Neural cell (in vitro differentiated cells): ENCODE measurements around the gene DUS3L. TPM values are rescaled to one million over a fixed set of nuclear protein-coding genes. Genes with fewer than 3 reads are reported as not detected.

ENCODE experiments used
- H2AFZ ChIP-seq: fragments of 200-600, 300-800 bp; sonication (generic), shearing (Covaris generic); 2 replicates; pipeline ENCODE4 v1.6.0; 2014; ENCODE audit warnings: low read depth, mild to moderate bottlenecking, antibody characterized with exemption, low read length, moderate library complexity
- H3F3A ChIP-seq: fragments of 200-600 bp; shearing (Covaris generic); 2 replicates; pipeline ENCODE4 v1.6.1; 2016; ENCODE audit warnings: mild to moderate bottlenecking, moderate library complexity, mixed read lengths, antibody characterized with exemption, low read length; ENCODE audit not compliant: insufficient read depth, poor library complexity, severe bottlenecking
- H3K27ac ChIP-seq: fragments of 200-600, 300-800 bp; sonication (generic), shearing (Covaris generic); 2 replicates; pipeline ENCODE4 v1.5.1; 2014; ENCODE audit warnings: mild to moderate bottlenecking, low read length, moderate library complexity
- H3K27me3 ChIP-seq: fragments of 300-800, 200-600 bp; sonication (generic), shearing (Covaris generic); 2 replicates; pipeline ENCODE4 v1.6.0; 2014; ENCODE audit warnings: mild to moderate bottlenecking, low read depth, low read length, moderate library complexity; ENCODE audit not compliant: insufficient read depth
- H3K36me3 ChIP-seq: fragments of 300-800, 200-600 bp; sonication (generic), shearing (Covaris generic); 2 replicates; pipeline ENCODE4 v1.5.1; 2014; ENCODE audit warnings: mild to moderate bottlenecking, antibody characterized with exemption, low read length, moderate library complexity; ENCODE audit not compliant: insufficient read depth
- H3K4me2 ChIP-seq: fragments of 300-800, 200-600 bp; sonication (generic), shearing (Covaris generic); 2 replicates; pipeline ENCODE4 v1.6.0; 2014; ENCODE audit warnings: mild to moderate bottlenecking, low read length
- H3K4me3 ChIP-seq: fragments of 300-800, 200-600 bp; sonication (generic), shearing (Covaris generic); 2 replicates; pipeline ENCODE4 v1.5.1; 2014; ENCODE audit warnings: mild to moderate bottlenecking, low read length, moderate library complexity
- H3K79me2 ChIP-seq: fragments of 200-600 bp; shearing (Covaris generic); replicated peaks from 2 replicates; pipeline ENCODE4 v1.6.0; 2014; ENCODE audit warnings: mild to moderate bottlenecking, low read length, moderate library complexity; ENCODE audit not compliant: insufficient read depth
- H3K9ac ChIP-seq: fragments of 300-800, 200-600 bp; sonication (generic), shearing (Covaris generic); 2 replicates; pipeline ENCODE4 v1.6.1; 2016; ENCODE audit warnings: mild to moderate bottlenecking, low read length, mixed read lengths
- H3K9me2 ChIP-seq: fragments of 200-600 bp; shearing (Covaris generic); 2 replicates; pipeline ENCODE4 v1.6.1; 2016; ENCODE audit warnings: mild to moderate bottlenecking, low read length, mixed read lengths; ENCODE audit not compliant: insufficient read depth
- H3K9me3 ChIP-seq: fragments of 200-600, 300-800 bp; sonication (generic), shearing (Covaris generic); 2 replicates; pipeline ENCODE4 v1.6.1; 2016; ENCODE audit warnings: mild to moderate bottlenecking, mixed run types, low read length, moderate library complexity, mixed read lengths
- H4K20me1 ChIP-seq: fragments of 200-600 bp; shearing (Covaris generic); 2 replicates; pipeline ENCODE4 v1.6.1; 2016; ENCODE audit warnings: mild to moderate bottlenecking, mixed run types; ENCODE audit not compliant: insufficient read depth
- CTCF ChIP-seq: fragments of 450-650 bp; IDR thresholded peaks from 2 replicates; pipeline ENCODE4 v1.5.1; 2014; ENCODE audit warnings: antibody characterized with exemption, mild to moderate bottlenecking, moderate library complexity; ENCODE audit not compliant: poor library complexity, severe bottlenecking
- EP300 ChIP-seq: fragments of 450-650 bp; conservative IDR thresholded peaks from 2 replicates; pipeline ENCODE4 v1.6.1; 2014; ENCODE audit warnings: antibody characterized with exemption, mild to moderate bottlenecking, moderate library complexity; ENCODE audit not compliant: poor library complexity, severe bottlenecking
- EZH2 ChIP-seq: fragments of 200-600, 300-800 bp; shearing (Covaris generic), sonication (generic); IDR thresholded peaks from 2 replicates; pipeline ENCODE4 v1.6.1; 2014; ENCODE audit warnings: antibody characterized with exemption, low read length, borderline replicate concordance, mild to moderate bottlenecking; ENCODE audit not compliant: insufficient read depth, poor library complexity, severe bottlenecking
- MXI1 ChIP-seq: fragments of 450-650 bp; conservative IDR thresholded peaks from 2 replicates; pipeline ENCODE4 v1.6.1; 2014; ENCODE audit warnings: antibody characterized with exemption, mild to moderate bottlenecking; ENCODE audit not compliant: poor library complexity, severe bottlenecking
- POLR2AphosphoS5 ChIP-seq: IDR thresholded peaks from 2 replicates; pipeline ENCODE4 v1.6.1; 2012
- RAD21 ChIP-seq: fragments of 450-650 bp; conservative IDR thresholded peaks from 2 replicates; pipeline ENCODE4 v1.6.1; 2014; ENCODE audit warnings: antibody characterized with exemption, mild to moderate bottlenecking, moderate library complexity
- SMC3 ChIP-seq: fragments of 450-650 bp; conservative IDR thresholded peaks from 2 replicates; pipeline ENCODE4 v1.6.1; 2014; ENCODE audit warnings: antibody characterized with exemption, mild to moderate bottlenecking, moderate library complexity; ENCODE audit not compliant: poor library complexity
- TAF1 ChIP-seq: IDR thresholded peaks from 2 replicates; pipeline ENCODE4 v1.6.1; 2012; ENCODE audit warnings: low read depth
- polyA plus RNA-seq: library from polyadenylated mRNA; depleted of rRNA; stranded (reverse); fragments of >200 nt; gene quantifications from 2 replicates; pipeline ENCODE4 v1.2.3, GENCODE V29; 2014
- TF ChIP-seq, protein P1 (sequence below): IDR thresholded peaks from 2 replicates; pipeline ENCODE4 v1.6.1; 2012; ENCODE audit warnings: borderline replicate concordance

The DUS3L gene
- polyA plus RNA-seq, 1 donor from 2014 or later: 34.2 TPM

DNA sequence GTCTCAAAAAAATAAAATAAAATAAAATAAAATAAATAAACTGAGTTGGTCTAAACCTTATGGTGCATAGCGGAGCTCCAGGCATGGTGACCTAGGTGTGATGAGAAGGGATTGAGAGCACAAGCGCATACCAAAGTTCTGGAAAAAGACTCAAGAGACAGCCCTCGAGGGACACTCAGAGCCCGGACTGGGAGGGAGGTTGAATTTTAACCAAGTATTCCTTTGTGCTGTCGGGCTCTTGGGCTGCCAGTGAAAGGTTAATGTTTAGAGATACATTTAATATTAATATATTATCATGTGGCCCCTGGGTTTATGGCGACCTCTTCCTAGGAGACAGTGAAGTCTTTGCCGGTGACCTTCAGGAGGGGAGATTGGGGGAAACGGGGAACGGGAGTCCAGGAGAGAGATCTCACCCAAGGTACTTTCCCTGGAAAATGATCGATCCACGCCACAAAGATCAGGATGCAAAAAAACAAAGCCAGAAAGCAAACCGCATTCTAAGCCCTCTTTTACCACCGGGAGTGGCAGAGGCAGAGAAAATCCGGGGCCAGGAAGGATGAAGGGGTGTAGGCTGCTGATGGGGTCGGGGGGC, 46.9 kb upstream of the DUS3L start:
- H3K36me3 ChIP-seq: no peaks in the 10 kb centered on the region
- H3F3A ChIP-seq: no peaks in the 10 kb centered on the region
- H3K79me2 ChIP-seq: no peaks in the 10 kb centered on the region
- H3K27me3 ChIP-seq: no peaks in the 10 kb centered on the region
- H3K4me2 ChIP-seq: no peak overlapping the region
- H4K20me1 ChIP-seq: no peaks in the 10 kb centered on the region
- no peak overlapping the region for H3K4me3 ChIP-seq
- no peak for TF ChIP-seq TAF1
- TF ChIP-seq CTCF: no peak
- TF ChIP-seq, protein P1, sequence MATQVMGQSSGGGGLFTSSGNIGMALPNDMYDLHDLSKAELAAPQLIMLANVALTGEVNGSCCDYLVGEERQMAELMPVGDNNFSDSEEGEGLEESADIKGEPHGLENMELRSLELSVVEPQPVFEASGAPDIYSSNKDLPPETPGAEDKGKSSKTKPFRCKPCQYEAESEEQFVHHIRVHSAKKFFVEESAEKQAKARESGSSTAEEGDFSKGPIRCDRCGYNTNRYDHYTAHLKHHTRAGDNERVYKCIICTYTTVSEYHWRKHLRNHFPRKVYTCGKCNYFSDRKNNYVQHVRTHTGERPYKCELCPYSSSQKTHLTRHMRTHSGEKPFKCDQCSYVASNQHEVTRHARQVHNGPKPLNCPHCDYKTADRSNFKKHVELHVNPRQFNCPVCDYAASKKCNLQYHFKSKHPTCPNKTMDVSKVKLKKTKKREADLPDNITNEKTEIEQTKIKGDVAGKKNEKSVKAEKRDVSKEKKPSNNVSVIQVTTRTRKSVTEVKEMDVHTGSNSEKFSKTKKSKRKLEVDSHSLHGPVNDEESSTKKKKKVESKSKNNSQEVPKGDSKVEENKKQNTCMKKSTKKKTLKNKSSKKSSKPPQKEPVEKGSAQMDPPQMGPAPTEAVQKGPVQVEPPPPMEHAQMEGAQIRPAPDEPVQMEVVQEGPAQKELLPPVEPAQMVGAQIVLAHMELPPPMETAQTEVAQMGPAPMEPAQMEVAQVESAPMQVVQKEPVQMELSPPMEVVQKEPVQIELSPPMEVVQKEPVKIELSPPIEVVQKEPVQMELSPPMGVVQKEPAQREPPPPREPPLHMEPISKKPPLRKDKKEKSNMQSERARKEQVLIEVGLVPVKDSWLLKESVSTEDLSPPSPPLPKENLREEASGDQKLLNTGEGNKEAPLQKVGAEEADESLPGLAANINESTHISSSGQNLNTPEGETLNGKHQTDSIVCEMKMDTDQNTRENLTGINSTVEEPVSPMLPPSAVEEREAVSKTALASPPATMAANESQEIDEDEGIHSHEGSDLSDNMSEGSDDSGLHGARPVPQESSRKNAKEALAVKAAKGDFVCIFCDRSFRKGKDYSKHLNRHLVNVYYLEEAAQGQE: no peak
- TF ChIP-seq SMC3: no peak
- no peak for TF ChIP-seq EZH2
- no peak overlapping the region for H3K9ac ChIP-seq
- H3K9me2 ChIP-seq: no peaks in the 10 kb centered on the region
- no peak overlapping the region for H2AFZ ChIP-seq
- H3K27ac ChIP-seq: no peak overlapping the region
- H3K9me3 ChIP-seq: no peaks in the 10 kb centered on the region

GRCh38 chr19:5832527-5833216, 41.7 kb upstream of the DUS3L start:
- TF ChIP-seq TAF1: no peak
- TF ChIP-seq RAD21: no peak
- no peak for TF ChIP-seq EP300
- no peak for TF ChIP-seq CTCF
- TF ChIP-seq, protein P1: no peak
- no peak for TF ChIP-seq SMC3
- no peak for TF ChIP-seq MXI1
- TF ChIP-seq POLR2AphosphoS5: no peak
- TF ChIP-seq EZH2: no peak
- H3K9ac ChIP-seq: no peak overlapping the region

More at GRCh38 chr19:5832527-5833216, 41.7 kb upstream of the DUS3L start:
- no peaks in the 10 kb centered on the region for H3K9me3 ChIP-seq
- no peak overlapping the region for H3K4me2 ChIP-seq
- no peak overlapping the region for H3K4me3 ChIP-seq
- no peaks in the 10 kb centered on the region for H4K20me1 ChIP-seq
- no peaks in the 10 kb centered on the region for H3K27me3 ChIP-seq
- H3K79me2 ChIP-seq: no peaks in the 10 kb centered on the region
- no peak overlapping the region for H3K27ac ChIP-seq
- no peaks in the 10 kb centered on the region for H3F3A ChIP-seq
- H3K9me2 ChIP-seq: no peaks in the 10 kb centered on the region
- no peaks in the 10 kb centered on the region for H3K36me3 ChIP-seq
- H2AFZ ChIP-seq: no peak overlapping the region
